Bronchial epithelial cell (primary cell): Measurements from ENCODE around the gene ARHGAP23. TPM values are rescaled to one million over a fixed set of nuclear protein-coding genes. Genes with fewer than 3 reads are reported as not detected.
"Not testable (repeated sequence)": the region's sequence is repeated elsewhere in the genome, so short reads cannot be mapped to it uniquely, and the experiment has no call there.

Experiments used
- DNase-seq: peaks from one replicate; pipeline ENCODE4 v3.0.0-alpha.2; 2010; ENCODE audit warnings: low read depth
- FAIRE-seq: peaks from 2 replicates; lab custom pipeline; 2011; peaks lifted over from hg19 to GRCh38; lab: Jason Lieb, UNC
- H3K27me3 ChIP-seq: 2 replicates; pipeline ENCODE4 v1.5.1; 2011; ENCODE audit warnings: low read length; ENCODE audit not compliant: control insufficient read depth, insufficient read depth
- H3K36me3 ChIP-seq: 2 replicates; pipeline ENCODE4 v1.5.1; 2011; ENCODE audit warnings: low read length; ENCODE audit not compliant: control insufficient read depth, insufficient read depth
- H3K4me3 ChIP-seq: 2 replicates; pipeline ENCODE4 v1.5.1; 2011; ENCODE audit warnings: mild to moderate bottlenecking, low read depth, low read length, control low read depth
- total RNA-seq: library from RNA; depleted of rRNA; stranded (reverse); fragments of >200 nt; gene quantifications from 2 replicates; pipeline ENCODE4 v1.2.1, GENCODE V29; 2014
- TF ChIP-seq, protein P1 (sequence below): IDR thresholded peaks from 2 replicates; pipeline ENCODE4 v1.5.1; 2011; ENCODE audit warnings: mild to moderate bottlenecking, moderate library complexity, low read length, control low read depth, inconsistent platforms; ENCODE audit not compliant: insufficient read depth, severe bottlenecking

The ARHGAP23 gene
- total RNA-seq, 1 donor from 2014 or later: 15.8 TPM

- FAIRE-seq: not testable (repeated sequence)
These were observed 75.1 kb downstream of the ARHGAP23 start for GRCh38 chr17:38503286-38503913.

DNA sequence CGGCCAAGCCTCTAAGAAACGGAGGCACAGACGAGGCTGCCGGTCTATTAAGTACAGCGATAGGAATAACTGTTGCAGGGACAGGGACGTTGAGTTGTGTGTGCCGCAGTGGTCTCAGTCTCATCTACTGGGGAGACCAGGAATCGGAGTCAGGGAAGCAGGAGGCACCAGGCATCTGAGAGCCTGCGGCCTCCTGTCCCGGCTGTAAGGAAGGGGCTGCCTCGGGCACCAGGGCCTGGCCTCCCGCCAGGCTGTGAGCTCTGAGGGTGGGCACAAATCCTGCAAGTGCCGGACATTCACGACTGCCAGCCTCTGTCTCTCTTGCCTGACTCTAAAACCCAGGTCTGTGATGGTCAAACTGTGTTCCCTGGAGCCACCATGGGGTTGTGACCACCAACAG, 76.0 kb downstream of the ARHGAP23 start:
- TF ChIP-seq, protein P1, sequence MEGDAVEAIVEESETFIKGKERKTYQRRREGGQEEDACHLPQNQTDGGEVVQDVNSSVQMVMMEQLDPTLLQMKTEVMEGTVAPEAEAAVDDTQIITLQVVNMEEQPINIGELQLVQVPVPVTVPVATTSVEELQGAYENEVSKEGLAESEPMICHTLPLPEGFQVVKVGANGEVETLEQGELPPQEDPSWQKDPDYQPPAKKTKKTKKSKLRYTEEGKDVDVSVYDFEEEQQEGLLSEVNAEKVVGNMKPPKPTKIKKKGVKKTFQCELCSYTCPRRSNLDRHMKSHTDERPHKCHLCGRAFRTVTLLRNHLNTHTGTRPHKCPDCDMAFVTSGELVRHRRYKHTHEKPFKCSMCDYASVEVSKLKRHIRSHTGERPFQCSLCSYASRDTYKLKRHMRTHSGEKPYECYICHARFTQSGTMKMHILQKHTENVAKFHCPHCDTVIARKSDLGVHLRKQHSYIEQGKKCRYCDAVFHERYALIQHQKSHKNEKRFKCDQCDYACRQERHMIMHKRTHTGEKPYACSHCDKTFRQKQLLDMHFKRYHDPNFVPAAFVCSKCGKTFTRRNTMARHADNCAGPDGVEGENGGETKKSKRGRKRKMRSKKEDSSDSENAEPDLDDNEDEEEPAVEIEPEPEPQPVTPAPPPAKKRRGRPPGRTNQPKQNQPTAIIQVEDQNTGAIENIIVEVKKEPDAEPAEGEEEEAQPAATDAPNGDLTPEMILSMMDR: no peak
- H3K4me3 ChIP-seq: no peak overlapping the region
- no peaks in the 10 kb centered on the region for H3K27me3 ChIP-seq
- DNase-seq (no peak), FAIRE-seq (no peak)
- peaks cover 15% of the 10 kb centered on the region for H3K36me3 ChIP-seq

More at GRCh38 chr17:38503286-38503913, 75.1 kb downstream of the ARHGAP23 start:
- peaks cover 19% of the 10 kb centered on the region for H3K36me3 ChIP-seq
- H3K4me3 ChIP-seq, H3K27me3 ChIP-seq, DNase-seq: not testable (repeated sequence)

DNA sequence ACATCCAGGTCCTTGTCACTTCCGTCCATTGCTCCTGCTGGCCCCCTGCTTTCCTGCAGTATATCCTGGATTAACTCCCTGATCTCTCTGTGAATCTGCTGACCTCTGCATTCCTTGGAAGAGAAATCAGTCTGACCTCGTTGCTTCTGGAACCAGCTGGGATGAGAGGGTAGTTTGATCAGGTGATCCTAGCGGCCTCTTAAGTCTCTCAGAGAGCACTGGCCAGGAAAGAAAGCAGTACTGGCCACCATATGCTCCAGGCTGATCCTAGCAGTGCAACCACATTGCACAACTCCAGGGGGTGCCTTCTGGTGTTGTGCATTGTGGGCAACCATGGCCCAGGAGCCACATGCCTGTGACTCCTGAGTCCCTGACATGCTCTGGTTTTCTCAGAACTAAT, 79.2 kb downstream of the ARHGAP23 start:
- Histone ChIP-seq H3K27me3 (no peaks in the 10 kb centered on the region), H3K36me3 (peaks cover 13% of the 10 kb centered on the region), H3K4me3 (no peak overlapping the region)
- TF ChIP-seq, protein P1: no peak
- no peak for FAIRE-seq
- no peak for DNase-seq

- Histone ChIP-seq H3K4me3 (no peak overlapping the region), H3K27me3 (no peaks in the 10 kb centered on the region), H3K36me3 (peaks cover 13% of the 10 kb centered on the region)
- TF ChIP-seq, protein P1: no peak
- FAIRE-seq (no peak), DNase-seq (no peak)
These were observed 79.8 kb downstream of the ARHGAP23 start for GRCh38 chr17:38507921-38508569.

GRCh38 chr17:38508570-38508950, 80.3 kb downstream of the ARHGAP23 start:
- Histone ChIP-seq H3K27me3 (no peaks in the 10 kb centered on the region), H3K4me3 (no peak overlapping the region), H3K36me3 (peaks cover 11% of the 10 kb centered on the region)
- FAIRE-seq (no peak), DNase-seq (no peak)
- TF ChIP-seq, protein P1: no peak

DNA sequence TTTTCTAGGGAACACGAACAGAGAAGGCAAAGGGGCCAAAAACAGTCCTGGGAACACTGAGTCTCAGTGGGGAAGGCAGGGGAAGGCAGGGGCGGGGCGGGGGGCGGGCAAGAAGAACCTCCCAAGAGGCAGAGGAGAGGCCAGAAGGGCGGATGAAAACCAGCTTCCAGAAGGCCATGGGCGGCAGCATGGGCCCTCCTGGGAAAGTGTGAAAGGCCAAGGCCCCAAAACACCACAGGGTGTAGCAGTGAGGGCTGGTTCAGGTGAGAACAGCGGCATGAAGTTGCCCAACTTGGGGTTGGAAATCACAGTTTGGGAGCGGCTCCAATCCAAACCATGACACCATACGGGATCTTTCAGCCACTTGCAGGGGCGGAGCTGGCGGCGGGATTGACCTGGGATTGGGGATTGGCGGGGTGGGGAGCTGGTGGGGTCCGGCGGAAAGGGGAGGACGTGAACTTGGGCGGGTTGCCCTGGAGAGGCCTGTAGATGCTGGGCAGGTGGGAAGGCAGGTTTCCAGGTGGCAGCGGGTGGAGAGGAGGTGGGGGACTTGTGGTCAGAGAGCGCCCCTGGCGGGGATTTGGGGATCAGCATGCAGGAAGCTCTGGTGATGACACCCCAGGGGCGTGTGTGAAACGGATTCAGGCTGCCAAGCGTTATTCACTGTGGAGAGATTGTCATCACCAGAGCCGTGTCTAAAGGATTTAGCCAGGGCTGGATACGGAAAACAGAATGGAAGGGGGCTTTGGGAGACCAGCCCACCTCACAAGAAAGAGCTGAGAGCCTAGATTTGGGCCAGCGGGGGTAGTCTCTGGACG, 80.9 kb downstream of the ARHGAP23 start:
- no peak for FAIRE-seq
- Histone ChIP-seq H3K4me3 (no peak overlapping the region), H3K27me3 (no peaks in the 10 kb centered on the region), H3K36me3 (peaks cover 10% of the 10 kb centered on the region)
- DNase-seq: peak; percentile 55
- TF ChIP-seq, protein P1: peak; percentile 59
